ENCODE data around the gene PLA2G7. TPM values are rescaled to one million over a fixed set of nuclear protein-coding genes. Genes with fewer than 3 reads are reported as not detected.

The PLA2G7 gene
- total and polyA plus RNA-seq, 8 donors = 0.09 to 8.1 (median 0.18) TPM; not detected in 2

DNA sequence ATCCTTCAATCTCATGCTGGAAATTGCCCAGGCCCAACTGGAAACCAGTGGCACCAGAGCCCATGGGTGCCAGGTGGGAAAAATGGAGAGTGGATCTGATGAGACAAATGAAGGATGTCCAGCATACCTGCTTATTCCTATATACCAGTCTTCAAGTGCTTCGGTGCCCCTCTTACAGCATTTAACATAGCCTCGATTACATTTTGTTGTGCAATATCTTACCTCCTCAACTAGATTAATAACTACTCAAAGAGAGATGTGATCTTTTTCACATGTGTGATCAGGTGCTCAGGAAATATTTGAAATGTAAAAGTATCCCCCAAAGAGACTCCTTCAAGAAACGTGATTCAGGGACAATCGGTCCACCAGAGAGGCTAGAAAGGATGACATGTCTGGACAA, 6.7 kb upstream of the PLA2G7 start:
- 91 to 92% methylated on average over 4 of the region's 4 CpGs for WGBS, 2 donors
- no peak for ATAC-seq
- Histone ChIP-seq H3K9me3 (no peaks in the 10 kb centered on the region), H3K27ac (no peak overlapping the region), H3K27me3 (no peaks in the 10 kb centered on the region), H3K4me3 (no peak overlapping the region), H3K4me1 (no peaks in the 10 kb centered on the region), H3K36me3 (no peaks in the 10 kb centered on the region)
- intact Hi-C loops (cut with DNase I) = no loop called here
- TF ChIP-seq, protein P1, sequence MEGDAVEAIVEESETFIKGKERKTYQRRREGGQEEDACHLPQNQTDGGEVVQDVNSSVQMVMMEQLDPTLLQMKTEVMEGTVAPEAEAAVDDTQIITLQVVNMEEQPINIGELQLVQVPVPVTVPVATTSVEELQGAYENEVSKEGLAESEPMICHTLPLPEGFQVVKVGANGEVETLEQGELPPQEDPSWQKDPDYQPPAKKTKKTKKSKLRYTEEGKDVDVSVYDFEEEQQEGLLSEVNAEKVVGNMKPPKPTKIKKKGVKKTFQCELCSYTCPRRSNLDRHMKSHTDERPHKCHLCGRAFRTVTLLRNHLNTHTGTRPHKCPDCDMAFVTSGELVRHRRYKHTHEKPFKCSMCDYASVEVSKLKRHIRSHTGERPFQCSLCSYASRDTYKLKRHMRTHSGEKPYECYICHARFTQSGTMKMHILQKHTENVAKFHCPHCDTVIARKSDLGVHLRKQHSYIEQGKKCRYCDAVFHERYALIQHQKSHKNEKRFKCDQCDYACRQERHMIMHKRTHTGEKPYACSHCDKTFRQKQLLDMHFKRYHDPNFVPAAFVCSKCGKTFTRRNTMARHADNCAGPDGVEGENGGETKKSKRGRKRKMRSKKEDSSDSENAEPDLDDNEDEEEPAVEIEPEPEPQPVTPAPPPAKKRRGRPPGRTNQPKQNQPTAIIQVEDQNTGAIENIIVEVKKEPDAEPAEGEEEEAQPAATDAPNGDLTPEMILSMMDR (IDR thresholded peaks at IDR 0.05) = no peak
- no peak for DNase-seq
- FAIRE-seq = no peak

DNA sequence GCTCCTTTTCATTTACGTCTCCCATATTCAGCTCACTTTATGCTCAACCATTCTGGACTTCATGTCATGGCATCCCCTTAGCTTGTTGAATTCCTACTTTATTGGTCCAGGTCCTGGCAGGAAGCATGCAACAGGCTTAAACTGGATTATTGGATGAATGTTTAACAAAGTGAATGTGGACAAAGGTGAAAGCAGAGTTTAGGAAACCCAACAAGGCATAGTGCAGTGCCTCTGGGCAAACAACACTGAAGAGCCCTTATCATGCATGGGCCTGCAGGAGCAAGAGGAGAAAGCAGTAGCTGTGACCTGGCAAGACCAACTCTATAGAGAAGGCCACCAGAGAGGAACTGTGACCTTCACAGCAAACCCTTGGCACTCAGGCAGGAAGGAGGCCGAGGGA, 6.3 kb upstream of the PLA2G7 start:
- DNase-seq (no peak), ATAC-seq (no peak), FAIRE-seq (no peak)
- Histone ChIP-seq H3K36me3 (no peaks in the 10 kb centered on the region), H3K4me1 (no peaks in the 10 kb centered on the region), H3K27ac (no peak overlapping the region), H3K9me3 (no peaks in the 10 kb centered on the region), H3K27me3 (no peaks in the 10 kb centered on the region), H3K4me3 (no peak overlapping the region)
- WGBS, 2 donors = 59 to 88% methylated on average over 2 of the region's 2 CpGs
- TF ChIP-seq, protein P1 (IDR thresholded peaks at IDR 0.05) = no peak
- intact Hi-C loops (cut with DNase I) = no loop called here

DNA sequence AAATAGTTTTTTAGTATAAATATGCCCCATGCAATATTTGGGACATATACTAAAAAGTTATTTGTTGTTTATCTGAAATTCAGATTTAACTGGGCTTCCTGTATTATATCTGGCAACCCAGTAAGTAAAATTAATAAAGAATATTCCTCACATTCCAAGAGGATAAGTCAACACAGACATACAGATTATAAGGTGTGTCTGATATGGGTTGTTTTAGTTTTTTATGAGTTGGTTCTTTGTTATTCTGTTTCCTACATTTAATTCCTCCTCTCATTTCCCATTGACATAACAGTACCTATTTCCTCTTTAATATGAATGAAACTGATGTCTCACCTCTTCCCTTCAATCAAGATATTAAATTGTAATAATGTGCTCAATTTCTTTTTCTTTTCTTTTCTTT, 1.7 kb upstream of the PLA2G7 start:
- no peak for ATAC-seq
- no peak overlapping the region for H3K4me3 ChIP-seq
- no peak for DNase-seq
- no peak overlapping the region for H3K27ac ChIP-seq
- no peaks in the 10 kb centered on the region for H3K36me3 ChIP-seq
- H3K9me3 ChIP-seq = no peaks in the 10 kb centered on the region
- H3K27me3 ChIP-seq = no peaks in the 10 kb centered on the region
- TF ChIP-seq, protein P1 (IDR thresholded peaks at IDR 0.05) = no peak
- no peak for FAIRE-seq
- intact Hi-C loops (cut with DNase I) = no loop called here
- H3K4me1 ChIP-seq = peaks cover 0 to 13% (median 0%) of the 10 kb centered on the region in 3 donors

DNA sequence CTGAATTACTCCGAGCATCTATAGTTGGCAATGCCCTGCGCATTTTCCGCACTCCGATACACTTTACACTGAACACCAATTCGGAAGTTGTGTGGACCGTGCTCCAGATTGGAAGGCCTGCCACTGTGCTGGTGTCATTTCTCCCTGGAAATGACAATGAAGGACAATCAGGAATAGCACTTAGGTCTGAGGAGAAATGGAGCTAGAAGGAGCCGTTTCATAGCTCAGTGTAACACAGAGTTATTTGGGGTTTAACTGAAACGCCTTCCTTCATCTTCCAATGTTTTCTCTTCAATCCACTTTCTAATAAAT, 501 bp upstream of the PLA2G7 start:
- intact Hi-C loops (cut with DNase I) = no loop called here
- ATAC-seq (no peak), FAIRE-seq (no peak), DNase-seq (no peak)
- H3K9me3 ChIP-seq = no peaks in the 10 kb centered on the region
- 16 to 19% methylated on average over 8 of the region's 8 CpGs for WGBS, 2 donors
- TF ChIP-seq, protein P1 (IDR thresholded peaks at IDR 0.05) = no peak
- H3K27me3 ChIP-seq = no peaks in the 10 kb centered on the region
- H3K4me1 ChIP-seq = peaks cover 0 to 13% (median 0%) of the 10 kb centered on the region in 3 donors
- no peaks in the 10 kb centered on the region for H3K36me3 ChIP-seq
- peak overlapping the region in 2 of 4 donors; percentile 35 to 53 for H3K4me3 ChIP-seq
- H3K27ac ChIP-seq = no peak overlapping the region

DNA sequence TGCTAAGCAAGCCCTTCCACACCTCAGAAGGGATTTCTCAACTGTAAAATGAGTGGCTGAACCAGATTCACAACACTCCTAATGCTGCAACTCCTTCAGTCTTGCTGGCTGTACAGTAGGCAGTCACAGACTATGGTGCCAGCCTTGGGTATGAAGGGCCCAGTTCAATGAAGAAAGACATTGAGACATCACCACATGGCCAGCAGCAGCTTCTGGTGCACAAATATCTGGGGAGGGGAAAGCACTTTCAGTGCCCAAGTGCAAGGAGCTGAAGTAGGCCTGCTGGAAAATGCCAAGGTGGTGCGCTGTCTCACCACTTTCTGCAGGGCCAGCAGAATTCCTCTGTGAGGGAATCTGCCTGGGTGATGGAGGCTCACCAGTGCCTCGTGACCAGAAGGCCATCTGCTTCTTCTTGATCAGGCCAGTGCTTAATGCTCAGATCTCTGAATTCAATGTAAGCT, 1.8 kb downstream of the PLA2G7 start:
- no peak for DNase-seq
- intact Hi-C loops (cut with DNase I) = no loop called here
- no peak for ATAC-seq
- TF ChIP-seq, protein P1 (IDR thresholded peaks at IDR 0.05) = no peak
- Histone ChIP-seq H3K4me1 (peaks cover 0 to 13% (median 0%) of the 10 kb centered on the region in 3 donors), H3K36me3 (no peaks in the 10 kb centered on the region), H3K4me3 (no peak overlapping the region), H3K9me3 (no peaks in the 10 kb centered on the region), H3K27me3 (no peaks in the 10 kb centered on the region), H3K27ac (no peak overlapping the region)
- FAIRE-seq = no peak
- 97 to 98% methylated on average over 2 of the region's 2 CpGs for WGBS, 2 donors
